Caco-2 (cell line): Measurements from ENCODE around the gene ATPAF2. TPM values are rescaled to one million over a fixed set of nuclear protein-coding genes. Genes with fewer than 3 reads are reported as not detected.

Experiments used
- BruUV-seq: library from RNA; stranded (reverse); fragments of 400-500 nt; replicated peaks from 2 replicates; lab custom pipeline; 2021; lab: Mats Ljungman, UMichigan
- CTCF ChIA-PET: fragments of 300-600 bp; sonication (Branson Sonifier 250); formaldehyde crosslinking; loops from one replicate; lab custom pipeline; 2022; ENCODE audit warnings: antibody characterized with exemption; lab: Charles Lee
- POLR2A ChIA-PET: fragments of 300-600 bp; sonication (Branson Sonifier 250); formaldehyde crosslinking; loops from one replicate; lab custom pipeline; 2022; ENCODE audit warnings: antibody characterized with exemption; lab: Charles Lee
- DNase-seq, 2 experiments: peaks; one replicate each; pipeline versions ENCODE4 v3.0.0 to v3.0.0-alpha.2; 2020 to 2022
- H3K27me3 ChIP-seq: replicated peaks from 2 replicates; pipeline ENCODE4 v1.6.0; 2011; ENCODE audit warnings: low read length; ENCODE audit not compliant: control insufficient read depth, insufficient read depth
- H3K36me3 ChIP-seq: 2 replicates; pipeline ENCODE4 v1.5.1; 2011; ENCODE audit warnings: low read length; ENCODE audit not compliant: control insufficient read depth, insufficient read depth
- H3K4me1 ChIP-seq: fragments of 250-450 bp; sonication (Bioruptor Pico); 2 replicates; pipeline ENCODE4 v1.5.1; 2020; ENCODE audit warnings: mild to moderate bottlenecking
- H3K4me3 ChIP-seq: 2 replicates; pipeline ENCODE4 v1.5.1; 2011; ENCODE audit warnings: low read depth, mild to moderate bottlenecking, control low read depth, low read length
- H3K9me3 ChIP-seq: fragments of 250-450 bp; sonication (Bioruptor Pico); 2 replicates; pipeline ENCODE4 v1.5.1; 2020; ENCODE audit warnings: mild to moderate bottlenecking, moderate library complexity
- H3K27ac Mint-ChIP-seq: one replicate; pipeline ENCODE4 v1.8.0; 2022; ENCODE audit warnings: mixed read lengths; ENCODE audit not compliant: unreplicated experiment
- H3K27me3 Mint-ChIP-seq: one replicate; pipeline ENCODE4 v1.8.0; 2022; ENCODE audit warnings: mixed read lengths; ENCODE audit not compliant: insufficient read depth, unreplicated experiment
- H3K36me3 Mint-ChIP-seq: one replicate; pipeline ENCODE4 v1.8.0; 2022; ENCODE audit warnings: mild to moderate bottlenecking, mixed read lengths; ENCODE audit not compliant: insufficient read depth, unreplicated experiment
- H3K4me1 Mint-ChIP-seq: one replicate; pipeline ENCODE4 v1.8.0; 2022; ENCODE audit warnings: low read depth, mixed read lengths; ENCODE audit not compliant: unreplicated experiment
- H3K4me3 Mint-ChIP-seq: one replicate; pipeline ENCODE4 v1.8.0; 2022; ENCODE audit warnings: mild to moderate bottlenecking, moderate library complexity, mixed read lengths; ENCODE audit not compliant: unreplicated experiment
- H3K9me3 Mint-ChIP-seq: one replicate; pipeline ENCODE4 v1.8.0; 2022; ENCODE audit warnings: mixed read lengths; ENCODE audit not compliant: unreplicated experiment
- intact Hi-C: fragments of 100-400 bp; cut with micrococcal nuclease; formaldehyde crosslinking; loops from one replicate; pipeline ENCODE4 v1.10.0; 2022; ENCODE audit not compliant: unreplicated experiment
- total RNA-seq: library from RNA; stranded (reverse); gene quantifications from 2 replicates; pipeline ENCODE4 v1.2.3, GENCODE V29; 2022
- TF ChIP-seq, protein P1 (sequence below), 2 experiments: fragments of 200-600 bp in 1 of 2; IDR thresholded peaks; 1 replicate in 1 of 2; 2 replicates in 1 of 2; pipeline versions ENCODE4 v1.5.1 to v1.8.0; 2011 to 2022; ENCODE audit warnings: antibody characterized with exemption in 1 of 2, control low read depth in 1 of 2, inconsistent platforms in 1 of 2, low read depth in 1 of 2, low read length in 1 of 2, mild to moderate bottlenecking in 1 of 2, moderate library complexity in 1 of 2; ENCODE audit not compliant: insufficient read depth in 1 of 2, severe bottlenecking in 1 of 2, unreplicated experiment in 1 of 2

The ATPAF2 gene
- total RNA-seq, 1 experiment from 2014 or later, result 37.9 TPM

GRCh38 chr17:18064053-18064452, 25.1 kb upstream of the ATPAF2 start:
- Mint-ChIP-seq H3K36me3 (peaks cover 6% of the 10 kb centered on the region), H3K27ac (no peak overlapping the region), H3K4me1 (no peaks in the 10 kb centered on the region), H3K4me3 (no peak overlapping the region), H3K9me3 (no peaks in the 10 kb centered on the region), H3K27me3 (no peaks in the 10 kb centered on the region)
- H3K27me3 ChIP-seq, result no peaks in the 10 kb centered on the region
- ChIA-PET CTCF (no interaction called here), POLR2A (no interaction called here)
- H3K9me3 ChIP-seq, result no peaks in the 10 kb centered on the region
- BruUV-seq, result no TSS peak
- TF ChIP-seq, protein P1, sequence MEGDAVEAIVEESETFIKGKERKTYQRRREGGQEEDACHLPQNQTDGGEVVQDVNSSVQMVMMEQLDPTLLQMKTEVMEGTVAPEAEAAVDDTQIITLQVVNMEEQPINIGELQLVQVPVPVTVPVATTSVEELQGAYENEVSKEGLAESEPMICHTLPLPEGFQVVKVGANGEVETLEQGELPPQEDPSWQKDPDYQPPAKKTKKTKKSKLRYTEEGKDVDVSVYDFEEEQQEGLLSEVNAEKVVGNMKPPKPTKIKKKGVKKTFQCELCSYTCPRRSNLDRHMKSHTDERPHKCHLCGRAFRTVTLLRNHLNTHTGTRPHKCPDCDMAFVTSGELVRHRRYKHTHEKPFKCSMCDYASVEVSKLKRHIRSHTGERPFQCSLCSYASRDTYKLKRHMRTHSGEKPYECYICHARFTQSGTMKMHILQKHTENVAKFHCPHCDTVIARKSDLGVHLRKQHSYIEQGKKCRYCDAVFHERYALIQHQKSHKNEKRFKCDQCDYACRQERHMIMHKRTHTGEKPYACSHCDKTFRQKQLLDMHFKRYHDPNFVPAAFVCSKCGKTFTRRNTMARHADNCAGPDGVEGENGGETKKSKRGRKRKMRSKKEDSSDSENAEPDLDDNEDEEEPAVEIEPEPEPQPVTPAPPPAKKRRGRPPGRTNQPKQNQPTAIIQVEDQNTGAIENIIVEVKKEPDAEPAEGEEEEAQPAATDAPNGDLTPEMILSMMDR (IDR thresholded peaks at IDR 0.05; ENCODE audit: insufficient read depth in 1 of 2, low read depth in 1 of 2, low read length in 1 of 2, severe bottlenecking in 1 of 2, unreplicated experiment in 1 of 2), result no peak
- no peak for DNase-seq
- H3K36me3 ChIP-seq, result no peaks in the 10 kb centered on the region; the same call in 1 of the 2 replicates
- no peak overlapping the region for H3K4me3 ChIP-seq
- H3K4me1 ChIP-seq, result no peaks in the 10 kb centered on the region
- intact Hi-C loops, result no loop called here

DNA sequence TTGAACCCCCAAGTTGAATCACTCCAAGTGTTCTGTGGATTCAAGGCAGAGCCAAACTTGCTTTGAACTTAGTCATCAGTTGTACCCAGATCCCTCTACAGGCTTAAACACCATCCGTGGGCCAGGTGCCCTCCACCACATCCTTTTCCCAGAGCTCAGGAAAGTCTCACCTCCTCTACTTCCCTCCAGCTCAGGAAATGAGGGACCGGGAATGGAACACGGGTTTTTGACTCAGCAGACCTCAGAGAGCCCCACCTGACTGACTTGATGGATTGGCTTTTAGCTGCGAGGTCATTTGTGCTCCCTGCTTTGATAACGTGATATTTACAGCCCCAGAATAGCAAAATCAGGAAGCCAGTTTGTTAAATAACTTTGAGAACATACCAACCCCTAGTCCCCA, 20.3 kb upstream of the ATPAF2 start:
- no TSS peak for BruUV-seq
- Mint-ChIP-seq H3K4me3 (no peak overlapping the region), H3K36me3 (peaks cover 13% of the 10 kb centered on the region), H3K27ac (no peak overlapping the region), H3K27me3 (no peaks in the 10 kb centered on the region), H3K4me1 (no peaks in the 10 kb centered on the region), H3K9me3 (no peaks in the 10 kb centered on the region)
- intact Hi-C loops, result no loop called here
- POLR2A ChIA-PET, result no interaction called here
- Histone ChIP-seq H3K27me3 (no peaks in the 10 kb centered on the region), H3K36me3 (no peaks in the 10 kb centered on the region; the same call in none of the 2 replicates), H3K4me1 (no peaks in the 10 kb centered on the region), H3K9me3 (no peaks in the 10 kb centered on the region), H3K4me3 (no peak overlapping the region)
- DNase-seq, result no peak
- CTCF ChIA-PET, result interaction anchor here (1.0 kb wide), 1 partner anchor 247 kb away, joined by 6 read pairs; no protein-coding TSS in a partner anchor
- TF ChIP-seq, protein P1 (IDR thresholded peaks at IDR 0.05; ENCODE audit: insufficient read depth in 1 of 2, low read depth in 1 of 2, low read length in 1 of 2, severe bottlenecking in 1 of 2, unreplicated experiment in 1 of 2), result no peak

- no peaks in the 10 kb centered on the region for H3K27me3 ChIP-seq
- no peak overlapping the region for H3K27ac Mint-ChIP-seq
- CTCF ChIA-PET, result interaction anchor here (1.2 kb wide), 1 partner anchor 84 kb away, joined by 5 read pairs; the partner anchor contains the start of genes DRC3 and TOM1L2
Observed at GRCh38 chr17:18056214-18056613, 17.2 kb upstream of the ATPAF2 start.

More at GRCh38 chr17:18056214-18056613, 17.2 kb upstream of the ATPAF2 start:
- TF ChIP-seq, protein P1 (IDR thresholded peaks at IDR 0.05; ENCODE audit: insufficient read depth in 1 of 2, low read depth in 1 of 2, low read length in 1 of 2, severe bottlenecking in 1 of 2, unreplicated experiment in 1 of 2), result no peak
- BruUV-seq, result no TSS peak
- no peak overlapping the region for H3K4me3 ChIP-seq
- no peaks in the 10 kb centered on the region for H3K4me1 ChIP-seq
- H3K9me3 ChIP-seq, result no peaks in the 10 kb centered on the region
- no peaks in the 10 kb centered on the region; the same call in 1 of the 2 replicates for H3K36me3 ChIP-seq
- H3K36me3 Mint-ChIP-seq, result peaks cover 18% of the 10 kb centered on the region
- no peak for DNase-seq
- intact Hi-C loops, result no loop called here
- no peak overlapping the region for H3K4me3 Mint-ChIP-seq
- no peaks in the 10 kb centered on the region for H3K4me1 Mint-ChIP-seq
- POLR2A ChIA-PET, result no interaction called here
- no peaks in the 10 kb centered on the region for H3K9me3 Mint-ChIP-seq
- H3K27me3 Mint-ChIP-seq, result no peaks in the 10 kb centered on the region
